K562 (cell line): ENCODE measurements around the gene MEAK7. TPM values are rescaled to one million over a fixed set of nuclear protein-coding genes. Genes with fewer than 3 reads are reported as not detected.

ENCODE experiments used
- CLOCK ChIP-seq: fragments of 250-450 bp; sonication (Bioruptor Pico); IDR thresholded peaks from 2 replicates; pipeline ENCODE4 v1.4.0; 2020; ENCODE audit warnings: mild to moderate bottlenecking, moderate library complexity, borderline replicate concordance
- CUX1 ChIP-seq: fragments of 200-800 bp; sonication (Bioruptor generic); IDR thresholded peaks from 2 replicates; pipeline ENCODE4 v1.6.1; 2016; ENCODE audit warnings: missing genetic modification characterization, missing compliant biosample characterization
- E2F4 ChIP-seq: sonication (generic); formaldehyde crosslinking; IDR thresholded peaks from 2 replicates; pipeline ENCODE4 v1.8.0; 2022; ENCODE audit warnings: mild to moderate bottlenecking, low read depth, missing genetic modification reagents
- HINFP ChIP-seq: fragments of 450-650 bp; conservative IDR thresholded peaks from 2 replicates; pipeline ENCODE4 v1.6.1; 2016; ENCODE audit warnings: missing genetic modification characterization, low read depth, mild to moderate bottlenecking, control low read depth, missing compliant biosample characterization
- NRF1 ChIP-seq, 2 experiments: fragments of 450-650 bp; IDR thresholded peaks in 1 of 2; conservative IDR thresholded peaks in 1 of 2; 2 replicates each; pipeline ENCODE4 v1.6.1; 2014; ENCODE audit warnings: mild to moderate bottlenecking in 2 of 2
- OTX1 ChIP-seq: fragments of 450-650 bp; formaldehyde crosslinking; IDR thresholded peaks from 2 replicates; pipeline ENCODE4 v1.4.0; 2022; ENCODE audit warnings: mild to moderate bottlenecking
- PHB ChIP-seq: fragments of 250-450 bp; sonication (Bioruptor Pico); IDR thresholded peaks from 2 replicates; pipeline ENCODE4 v1.5.0; 2021
- PTBP1 ChIP-seq: fragments of 200-400 bp; formaldehyde crosslinking; IDR thresholded peaks from 2 replicates; pipeline ENCODE4 v1.6.1; 2017; ENCODE audit warnings: low read depth, low read length
- ZNF134 ChIP-seq: fragments of 250-450 bp; sonication (Bioruptor Pico); conservative IDR thresholded peaks from 2 replicates; pipeline ENCODE4 v1.4.0; 2020
- ZNF592 ChIP-seq: fragments of 450-650 bp; IDR thresholded peaks from 2 replicates; pipeline ENCODE4 v1.6.1; 2017; ENCODE audit warnings: antibody characterized with exemption, mild to moderate bottlenecking
- polyA plus RNA-seq, 8 experiments: library from polyadenylated mRNA; depleted of rRNA in 4 of 8; stranded (reverse) in 5 of 8; unstranded in 3 of 8; fragments of >200 nt; fragmentation: Nextera tagmentation in 2 of 8; fragmentation: Illumina TruSeq in 1 of 8; extraction: Ambion mirVana in 2 of 8; extraction: Trizol in 1 of 8; gene quantifications; 2 replicates each; pipeline versions ENCODE4 v1.2.1 to v1.2.3, GENCODE V29; 2011 to 2014; ENCODE audit warnings: inconsistent platforms in 1 of 8, missing spikeins in 1 of 8
- total RNA-seq, 7 experiments: library from RNA; depleted of rRNA in 6 of 7; stranded (reverse); fragments of >200 nt in 6 of 7; fragmentation: Illumina TruSeq in 2 of 7; extraction: Trizol in 2 of 7; gene quantifications; 2 replicates each; pipeline versions ENCODE4 v1.2.1 to v1.2.3, GENCODE V29; 2011 to 2021; ENCODE audit warnings: low replicate concordance in 1 of 7

The MEAK7 gene
- total and polyA plus RNA-seq, 9 of the 15 experiments (the other 6 are each of a cell fraction or from before 2014, with no cell fraction given) = 1.4 to 14.5 (median 6.3) TPM

- no peak for TF ChIP-seq CUX1 (CRISPR knock-in tag)
- TF ChIP-seq PHB (CRISPR knock-in tag) = no peak
- no peak for TF ChIP-seq CLOCK
- TF ChIP-seq ZNF134 (CRISPR knock-in tag) = no peak
- 0 out of 2 replicates have a peak, but pooled peaks have one; percentile 2 for TF ChIP-seq E2F4 (CRISPR knock-in tag)
- TF ChIP-seq NRF1 (conservative IDR thresholded peaks at IDR 0.05 in 1 of 2, IDR thresholded peaks at IDR 0.05 in 1 of 2) = no peak
- TF ChIP-seq HINFP = no peak
- no peak for TF ChIP-seq PTBP1
- TF ChIP-seq ZNF592 = 0 out of 2 replicates have a peak, but pooled peaks have one; percentile 16
- no peak for TF ChIP-seq OTX1 (CRISPR knock-in tag)
These were observed 1.1 kb upstream of the MEAK7 start (continued) for GRCh38 chr16:84505249-84506187.
